ENCODE data around the gene KMT2C. TPM values are rescaled to one million over a fixed set of nuclear protein-coding genes. Genes with fewer than 3 reads are reported as not detected.
A peak's percentile ranks its signal among the peaks of the same experiment; 100 is the strongest.
"Not testable (repeated sequence)": the region's sequence is repeated elsewhere in the genome, so short reads cannot be mapped to it uniquely, and the experiment has no call there.

The KMT2C gene
- total RNA-seq, 5 donors from 2014 or later (not counting 1 experiment from before 2014, with no cell fraction given): 90.8 to 134 (median 116) TPM

- POLR2A ChIA-PET, DNase-seq: not testable (repeated sequence)
- 100% methylated on average over 2 of the region's 11 CpGs for WGBS (ENCODE audit: insufficient coverage)
Measured at GRCh38 chr7:152243464-152243863, 192.3 kb downstream of the KMT2C start.

GRCh38 chr7:152241301-152241700, 194.5 kb downstream of the KMT2C start:
- WGBS (ENCODE audit: insufficient coverage): 90% methylated on average over 5 of the region's 8 CpGs
- H3K27me3 ChIP-seq (replicated peaks in 1 of 2; ENCODE audit: control insufficient read depth in 2 of 2, extremely low read depth in 1 of 2, insufficient read depth in 2 of 2, low read length in 1 of 2); H3K9me3 Mint-ChIP-seq; DNase-seq; H3K4me3 Mint-ChIP-seq; H3K4me1 ChIP-seq (ENCODE audit: control insufficient read depth in 1 of 2, extremely low read depth in 1 of 2, insufficient read depth in 2 of 2, low read length in 2 of 2); H3K9me3 ChIP-seq; H3K36me3 ChIP-seq (ENCODE audit: control insufficient read depth in 2 of 2, extremely low read depth in 1 of 2, insufficient read depth in 1 of 2, low read length in 1 of 2); H3K4me3 ChIP-seq (ENCODE audit: control insufficient read depth in 1 of 2, extremely low read depth in 1 of 2, low read length in 1 of 2); POLR2A ChIA-PET; H3K27me3 Mint-ChIP-seq; ATAC-seq (replicated peaks in 1 of 4); H3K27ac Mint-ChIP-seq; H3K27ac ChIP-seq (ENCODE audit: low read length): not testable (repeated sequence)
- H3K4me1 Mint-ChIP-seq: peaks cover 13 to 25% (median 13%) of the 10 kb centered on the region in 3 donors
- H3K36me3 Mint-ChIP-seq: peaks cover 44% of the 10 kb centered on the region
- CTCF ChIA-PET: interaction anchor here in 1 of 2 donors (0.6 to 1.0 kb wide), 2 partner anchors 11 to 63 kb away, joined by 3 read pairs; no protein-coding TSS in a partner anchor

More at GRCh38 chr7:152243464-152243863, 192.3 kb downstream of the KMT2C start:
- not testable (repeated sequence) for H3K27me3 Mint-ChIP-seq; H3K9me3 Mint-ChIP-seq; H3K27me3 ChIP-seq (replicated peaks in 1 of 2; ENCODE audit: control insufficient read depth in 2 of 2, extremely low read depth in 1 of 2, insufficient read depth in 2 of 2, low read length in 1 of 2); ATAC-seq (replicated peaks in 1 of 4); H3K27ac ChIP-seq (ENCODE audit: low read length); H3K9me3 ChIP-seq; H3K4me1 ChIP-seq (ENCODE audit: control insufficient read depth in 1 of 2, extremely low read depth in 1 of 2, insufficient read depth in 2 of 2, low read length in 2 of 2); H3K27ac Mint-ChIP-seq; H3K4me3 Mint-ChIP-seq; H3K36me3 ChIP-seq (ENCODE audit: control insufficient read depth in 2 of 2, extremely low read depth in 1 of 2, insufficient read depth in 1 of 2, low read length in 1 of 2); H3K4me3 ChIP-seq (ENCODE audit: control insufficient read depth in 1 of 2, extremely low read depth in 1 of 2, low read length in 1 of 2)
- H3K4me1 Mint-ChIP-seq: peaks cover 13 to 25% (median 17%) of the 10 kb centered on the region in 3 donors
- CTCF ChIA-PET: interaction anchor here (0.6 to 0.7 kb wide), 2 partner anchors 9 to 13 kb away, joined by 3 read pairs; no protein-coding TSS in a partner anchor
- H3K36me3 Mint-ChIP-seq: peaks cover 47% of the 10 kb centered on the region

DNA sequence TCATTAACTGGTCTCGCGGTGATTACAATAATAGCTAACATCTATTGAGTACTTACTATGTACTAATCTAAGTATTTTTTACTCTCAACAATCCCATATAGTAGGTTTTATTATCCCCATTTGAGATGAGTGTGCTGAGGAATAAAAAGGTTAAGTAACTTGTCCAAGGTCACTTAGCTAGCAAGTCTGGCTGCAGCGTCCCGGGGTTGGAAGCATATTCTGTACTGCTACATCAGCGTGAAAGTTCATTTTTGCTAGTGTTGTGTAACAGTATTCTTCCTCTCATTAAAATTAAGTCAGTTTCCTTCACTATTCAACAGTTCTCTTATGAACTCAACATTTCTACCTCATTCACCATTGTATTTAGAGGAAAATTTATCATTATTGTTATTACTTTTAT, 199.5 kb downstream of the KMT2C start:
- CTCF ChIA-PET: not testable (repeated sequence)
- H3K36me3 Mint-ChIP-seq: peaks cover 45% of the 10 kb centered on the region

DNA sequence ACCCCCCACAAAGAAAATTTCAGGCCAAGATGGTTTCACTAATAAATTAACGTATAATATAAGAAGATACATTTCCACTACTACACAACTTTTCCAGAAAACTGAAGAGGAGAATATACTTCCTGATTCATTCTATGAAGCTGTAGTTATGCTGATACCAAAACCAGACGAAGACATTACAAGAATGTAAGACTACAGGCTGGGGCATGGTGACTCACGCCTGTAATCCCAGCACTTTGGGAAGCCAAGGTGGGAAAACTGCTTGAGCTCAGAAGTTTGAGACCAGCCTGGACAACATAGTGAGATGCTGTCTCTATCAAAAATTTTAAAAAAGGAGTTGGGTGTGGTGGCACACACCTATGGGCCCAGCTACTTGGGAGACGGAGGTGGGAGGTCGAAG, 201.4 kb downstream of the KMT2C start:
- CTCF ChIA-PET; H3K4me3 ChIP-seq (ENCODE audit: control insufficient read depth in 1 of 2, extremely low read depth in 1 of 2, low read length in 1 of 2); H3K4me3 Mint-ChIP-seq; DNase-seq; H3K27me3 Mint-ChIP-seq; H3K9me3 Mint-ChIP-seq; H3K9me3 ChIP-seq; H3K4me1 ChIP-seq (ENCODE audit: control insufficient read depth in 1 of 2, extremely low read depth in 1 of 2, insufficient read depth in 2 of 2, low read length in 2 of 2); POLR2A ChIA-PET; H3K27ac ChIP-seq (ENCODE audit: low read length); ATAC-seq (replicated peaks in 1 of 4); H3K27me3 ChIP-seq (replicated peaks in 1 of 2; ENCODE audit: control insufficient read depth in 2 of 2, extremely low read depth in 1 of 2, insufficient read depth in 2 of 2, low read length in 1 of 2); H3K4me1 Mint-ChIP-seq: not testable (repeated sequence)
- WGBS (ENCODE audit: insufficient coverage): 100% methylated on average over 2 of the region's 5 CpGs
- Mint-ChIP-seq H3K27ac (peak overlapping the region in 1 of 2 donors; percentile 11), H3K36me3 (peaks cover 39% of the 10 kb centered on the region)
- H3K36me3 ChIP-seq (ENCODE audit: control insufficient read depth in 2 of 2, extremely low read depth in 1 of 2, insufficient read depth in 1 of 2, low read length in 1 of 2): peaks cover 0 to 17% of the 10 kb centered on the region in 2 donors

More for the DNA sequence above, 199.5 kb downstream of the KMT2C start:
- H3K36me3 ChIP-seq (ENCODE audit: control insufficient read depth in 2 of 2, extremely low read depth in 1 of 2, insufficient read depth in 1 of 2, low read length in 1 of 2); H3K27me3 ChIP-seq (replicated peaks in 1 of 2; ENCODE audit: control insufficient read depth in 2 of 2, extremely low read depth in 1 of 2, insufficient read depth in 2 of 2, low read length in 1 of 2); H3K27me3 Mint-ChIP-seq; H3K9me3 Mint-ChIP-seq; H3K27ac ChIP-seq (ENCODE audit: low read length); ATAC-seq (replicated peaks in 1 of 4); DNase-seq; H3K4me3 ChIP-seq (ENCODE audit: control insufficient read depth in 1 of 2, extremely low read depth in 1 of 2, low read length in 1 of 2); H3K4me3 Mint-ChIP-seq; H3K9me3 ChIP-seq; H3K4me1 ChIP-seq (ENCODE audit: control insufficient read depth in 1 of 2, extremely low read depth in 1 of 2, insufficient read depth in 2 of 2, low read length in 2 of 2); H3K27ac Mint-ChIP-seq; POLR2A ChIA-PET: not testable (repeated sequence)
- peaks cover 9 to 14% (median 13%) of the 10 kb centered on the region in 3 donors for H3K4me1 Mint-ChIP-seq
- no CpG with 5 or more reads among the region's 5 CpGs for WGBS (ENCODE audit: insufficient coverage)

DNA sequence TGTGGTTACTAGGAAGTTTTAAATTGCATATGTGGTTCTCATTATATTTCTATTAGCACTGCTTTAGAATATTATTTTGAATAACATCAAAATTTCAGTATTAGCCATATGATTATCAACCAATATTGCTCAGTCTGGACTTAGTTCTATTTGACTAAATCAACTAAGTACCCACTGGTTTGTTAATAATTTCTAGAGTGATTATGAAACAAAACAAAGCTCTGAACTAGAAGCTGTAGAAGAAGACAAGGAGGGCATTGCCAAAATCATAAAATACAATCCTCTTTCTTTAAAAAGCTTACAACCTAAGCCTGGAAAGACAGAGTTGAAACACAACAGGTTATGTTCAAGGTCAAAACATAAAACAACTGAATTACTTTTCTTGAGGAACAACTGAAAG, 204.7 kb downstream of the KMT2C start:
- ChIA-PET POLR2A (no interaction called here), CTCF (no interaction called here)
- no peak overlapping the region for H3K27ac ChIP-seq (ENCODE audit: low read length)
- no peak for DNase-seq
- no peaks in the 10 kb centered on the region for H3K4me1 ChIP-seq (ENCODE audit: control insufficient read depth in 1 of 2, extremely low read depth in 1 of 2, insufficient read depth in 2 of 2, low read length in 2 of 2)
- ATAC-seq (replicated peaks in 1 of 4): no peak
- no peaks in the 10 kb centered on the region for H3K9me3 Mint-ChIP-seq
- peaks cover 0 to 19% of the 10 kb centered on the region in 2 donors for H3K36me3 ChIP-seq (ENCODE audit: control insufficient read depth in 2 of 2, extremely low read depth in 1 of 2, insufficient read depth in 1 of 2, low read length in 1 of 2)
- H3K4me3 ChIP-seq (ENCODE audit: control insufficient read depth in 1 of 2, extremely low read depth in 1 of 2, low read length in 1 of 2): no peak overlapping the region
- H3K27me3 ChIP-seq (replicated peaks in 1 of 2; ENCODE audit: control insufficient read depth in 2 of 2, extremely low read depth in 1 of 2, insufficient read depth in 2 of 2, low read length in 1 of 2): no peaks in the 10 kb centered on the region
- H3K36me3 Mint-ChIP-seq: peaks cover 43% of the 10 kb centered on the region
- no peak overlapping the region for H3K4me3 Mint-ChIP-seq
- no peaks in the 10 kb centered on the region for H3K4me1 Mint-ChIP-seq
- no peaks in the 10 kb centered on the region for H3K9me3 ChIP-seq
- no peaks in the 10 kb centered on the region for H3K27me3 Mint-ChIP-seq
- H3K27ac Mint-ChIP-seq: no peak overlapping the region

DNA sequence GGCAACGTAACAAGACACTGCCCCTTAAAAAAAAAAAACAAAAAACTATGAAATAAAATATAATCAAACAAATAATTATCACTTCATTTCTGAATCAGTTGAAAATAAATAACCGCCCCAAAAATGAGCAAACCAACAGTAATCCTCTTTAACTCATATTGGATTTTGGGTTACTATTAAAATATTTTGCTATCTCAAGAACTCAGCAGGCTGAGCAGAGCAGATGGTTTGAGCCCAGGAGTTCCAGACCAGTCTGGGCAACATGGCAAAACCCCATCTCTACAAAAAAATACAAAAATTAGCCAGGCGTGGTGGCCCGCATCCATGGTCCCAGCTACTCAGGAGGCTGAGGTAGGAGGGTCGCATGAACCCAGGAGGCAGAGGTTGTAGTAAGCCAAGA, 216.2 kb downstream of the KMT2C start:
- H3K27me3 Mint-ChIP-seq; H3K27ac ChIP-seq (ENCODE audit: low read length); DNase-seq; H3K4me1 ChIP-seq (ENCODE audit: control insufficient read depth in 1 of 2, extremely low read depth in 1 of 2, insufficient read depth in 2 of 2, low read length in 2 of 2); H3K4me3 Mint-ChIP-seq; H3K27ac Mint-ChIP-seq; H3K9me3 ChIP-seq; ATAC-seq (replicated peaks in 1 of 4); H3K9me3 Mint-ChIP-seq; H3K4me3 ChIP-seq (ENCODE audit: control insufficient read depth in 1 of 2, extremely low read depth in 1 of 2, low read length in 1 of 2); POLR2A ChIA-PET; H3K27me3 ChIP-seq (replicated peaks in 1 of 2; ENCODE audit: control insufficient read depth in 2 of 2, extremely low read depth in 1 of 2, insufficient read depth in 2 of 2, low read length in 1 of 2); H3K4me1 Mint-ChIP-seq: not testable (repeated sequence)
- peaks cover 36% of the 10 kb centered on the region for H3K36me3 Mint-ChIP-seq
- CTCF ChIA-PET: interaction anchor here (0.6 to 0.8 kb wide), 2 partner anchors 20 to 517 kb away, joined by 3 to 4 read pairs; no protein-coding TSS in a partner anchor
- peaks cover 0 to 13% of the 10 kb centered on the region in 2 donors for H3K36me3 ChIP-seq (ENCODE audit: control insufficient read depth in 2 of 2, extremely low read depth in 1 of 2, insufficient read depth in 1 of 2, low read length in 1 of 2)
- no CpG with 5 or more reads among the region's 5 CpGs for WGBS (ENCODE audit: insufficient coverage)

GRCh38 chr7:152208766-152209165, 227.0 kb downstream of the KMT2C start:
- not testable (repeated sequence) for H3K4me3 ChIP-seq (ENCODE audit: control insufficient read depth in 1 of 2, extremely low read depth in 1 of 2, low read length in 1 of 2); H3K27me3 ChIP-seq (replicated peaks in 1 of 2; ENCODE audit: control insufficient read depth in 2 of 2, extremely low read depth in 1 of 2, insufficient read depth in 2 of 2, low read length in 1 of 2); DNase-seq; H3K27ac ChIP-seq (ENCODE audit: low read length); H3K27me3 Mint-ChIP-seq; H3K4me1 ChIP-seq (ENCODE audit: control insufficient read depth in 1 of 2, extremely low read depth in 1 of 2, insufficient read depth in 2 of 2, low read length in 2 of 2); ATAC-seq (replicated peaks in 1 of 4); H3K4me1 Mint-ChIP-seq; H3K9me3 Mint-ChIP-seq; H3K27ac Mint-ChIP-seq; H3K4me3 Mint-ChIP-seq; H3K9me3 ChIP-seq
- 97% methylated on average over 5 of the region's 7 CpGs for WGBS (ENCODE audit: insufficient coverage)
- peaks cover 52% of the 10 kb centered on the region for H3K36me3 Mint-ChIP-seq
- CTCF ChIA-PET: interaction anchor here in 1 of 2 donors (0.6 kb wide), 1 partner anchor 15 kb away, joined by 4 read pairs; no protein-coding TSS in a partner anchor
- peaks cover 5 to 12% of the 10 kb centered on the region in 2 donors for H3K36me3 ChIP-seq (ENCODE audit: control insufficient read depth in 2 of 2, extremely low read depth in 1 of 2, insufficient read depth in 1 of 2, low read length in 1 of 2)
- POLR2A ChIA-PET: interaction anchor here in 1 of 2 donors (0.7 kb wide), 1 partner anchor 34 kb away, joined by 3 read pairs; no protein-coding TSS in a partner anchor

Measured in T-cell (primary cell).